PC-3 (cell line): ENCODE results near the gene ESYT1. TPM values are rescaled to one million over a fixed set of nuclear protein-coding genes. Genes with fewer than 3 reads are reported as not detected.

Experiments used
- ATAC-seq: fragments of 200-7000 bp; cut with Tn5 transposase; 2 replicates; pipeline ENCODE4 v1.9.1; 2020; ENCODE audit warnings: mild to moderate bottlenecking, moderate library complexity
- BruUV-seq: library from RNA; stranded (reverse); fragments of 400-500 nt; replicated peaks from 2 replicates; lab custom pipeline; 2021; lab: Mats Ljungman, UMichigan
- CTCF ChIA-PET: fragments of 300-600 bp; sonication (Branson Sonifier 250); formaldehyde crosslinking; loops from one replicate; lab custom pipeline; 2022; ENCODE audit warnings: antibody characterized with exemption; lab: Charles Lee
- POLR2A ChIA-PET: fragments of 300-600 bp; sonication (Branson Sonifier 250); formaldehyde crosslinking; loops from one replicate; lab custom pipeline; 2022; ENCODE audit warnings: antibody characterized with exemption; ENCODE audit not compliant: unreplicated experiment; lab: Charles Lee
- DNase-seq: peaks from one replicate; pipeline ENCODE4 v3.0.0-alpha.2; 2015
- H2AFZ ChIP-seq: fragments of 300-600 bp; sonication (generic); 2 replicates; pipeline ENCODE4 v1.6.0; 2016; ENCODE audit warnings: antibody characterized with exemption, low read length
- H3F3A ChIP-seq: fragments of 300-600 bp; sonication (generic); one replicate; pipeline ENCODE4 v1.6.0; 2017; ENCODE audit warnings: antibody characterized with exemption, low read length, control low read depth, mild to moderate bottlenecking; ENCODE audit not compliant: unreplicated experiment
- H3K27ac ChIP-seq: fragments of 300-600 bp; sonication (generic); 2 replicates; pipeline ENCODE4 v1.5.1; 2016; ENCODE audit warnings: mild to moderate bottlenecking, low read length
- H3K27me3 ChIP-seq: fragments of 300-600 bp; sonication (generic); 2 replicates; pipeline ENCODE4 v1.6.1; 2016; ENCODE audit warnings: low read length, mixed read lengths
- H3K36me3 ChIP-seq: fragments of 300-600 bp; sonication (generic); 2 replicates; pipeline ENCODE4 v1.6.1; 2016; ENCODE audit warnings: low read depth, mixed run types, low read length, mixed read lengths
- H3K4me1 ChIP-seq: fragments of 300-600 bp; sonication (generic); 2 replicates; pipeline ENCODE4 v1.5.1; 2016; ENCODE audit warnings: low read length; ENCODE audit not compliant: insufficient read depth
- H3K4me2 ChIP-seq: fragments of 300-600 bp; sonication (generic); 2 replicates; pipeline ENCODE4 v1.6.0; 2016; ENCODE audit warnings: low read length
- H3K4me3 ChIP-seq: fragments of 300-600 bp; sonication (generic); 2 replicates; pipeline ENCODE4 v1.5.1; 2016; ENCODE audit warnings: mild to moderate bottlenecking, low read length, mixed read lengths
- H3K79me2 ChIP-seq: fragments of 300-600 bp; sonication (generic); 2 replicates; pipeline ENCODE4 v1.6.1; 2017; ENCODE audit warnings: low read length, mixed read lengths
- H3K9ac ChIP-seq: fragments of 300-600 bp; sonication (generic); 2 replicates; pipeline ENCODE4 v1.6.0; 2016; ENCODE audit warnings: mild to moderate bottlenecking, low read length
- H3K9me2 ChIP-seq: fragments of 300-600 bp; sonication (generic); replicated peaks from 2 replicates; pipeline ENCODE4 v1.6.1; 2016; ENCODE audit warnings: mixed run types, low read length, mixed read lengths
- H3K9me3 ChIP-seq: fragments of 300-600 bp; sonication (generic); 2 replicates; pipeline ENCODE4 v1.6.1; 2016; ENCODE audit warnings: low read length, mixed read lengths
- H4K20me1 ChIP-seq: fragments of 300-600 bp; sonication (generic); 2 replicates; pipeline ENCODE4 v1.6.1; 2016; ENCODE audit warnings: low read length, mixed read lengths
- EZH2 ChIP-seq: fragments of 300-600 bp; sonication (generic); IDR thresholded peaks from one replicate; pipeline ENCODE4 v1.6.1; 2017; ENCODE audit warnings: antibody characterized with exemption, mild to moderate bottlenecking, low read length; ENCODE audit not compliant: unreplicated experiment
- EZH2phosphoT487 ChIP-seq: fragments of 300-600 bp; sonication (generic); IDR thresholded peaks from 2 replicates; pipeline ENCODE4 v1.6.1; 2018; ENCODE audit warnings: mild to moderate bottlenecking, antibody characterized with exemption, low read length, borderline replicate concordance
- intact Hi-C: fragments of 100-400 bp; cut with micrococcal nuclease; formaldehyde crosslinking; loops from 2 replicates; pipeline ENCODE4 v1.9.0; 2023
- total RNA-seq: library from RNA; depleted of rRNA; stranded (reverse); fragments of >200 nt; gene quantifications from 2 replicates; pipeline ENCODE4 v1.2.3, GENCODE V29; 2014
- TF ChIP-seq, protein P1 (sequence below): fragments of 300-600 bp; sonication (generic); conservative IDR thresholded peaks from 2 replicates; pipeline ENCODE4 v1.5.1; 2017; ENCODE audit warnings: antibody characterized with exemption, low read depth, mild to moderate bottlenecking, low read length

Gene ESYT1
- total RNA-seq, 1 experiment from 2014 or later, result 120 TPM

DNA sequence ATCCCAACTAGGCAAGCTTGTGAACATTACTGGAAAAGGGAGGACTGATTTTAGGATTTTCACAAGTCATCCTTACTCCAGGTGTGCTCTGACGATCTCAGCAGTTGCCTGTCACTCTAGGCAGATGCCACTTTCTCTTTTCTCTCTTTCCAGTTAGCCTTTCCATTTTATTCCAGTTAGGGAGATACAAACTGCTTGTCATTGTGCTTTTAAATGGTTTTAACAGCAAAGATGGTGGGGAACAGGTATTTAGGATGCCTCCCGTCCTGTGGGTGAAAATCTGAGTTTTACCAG, 22.5 kb upstream of the ESYT1 start:
- Histone ChIP-seq H3K36me3 (peaks cover 42% of the 10 kb centered on the region), H3F3A (peaks cover 2% of the 10 kb centered on the region), H3K9me2 (no peaks in the 10 kb centered on the region), H3K4me1 (peaks cover 25% of the 10 kb centered on the region), H3K9ac (peak overlapping the region; percentile 100), H3K27ac (peak overlapping the region; percentile 81; the same call in 1 of the 2 replicates), H3K79me2 (peaks cover 42% of the 10 kb centered on the region), H4K20me1 (peaks cover 19% of the 10 kb centered on the region), H3K27me3 (no peaks in the 10 kb centered on the region), H3K4me2 (peak overlapping the region; percentile 98), H3K9me3 (no peaks in the 10 kb centered on the region), H2AFZ (no peak overlapping the region), H3K4me3 (peak overlapping the region; percentile 91)
- DNase-seq (no peak), ATAC-seq (no peak)
- intact Hi-C loops, result no loop called here
- no TSS peak for BruUV-seq
- no peak for TF ChIP-seq EZH2
- POLR2A ChIA-PET, result no interaction called here
- CTCF ChIA-PET, result interaction anchor here (1.6 to 1.7 kb wide), 2 partner anchors 26 to 58 kb away, joined by 5 to 8 read pairs; partner anchors contain the start of gene ERBB3

DNA sequence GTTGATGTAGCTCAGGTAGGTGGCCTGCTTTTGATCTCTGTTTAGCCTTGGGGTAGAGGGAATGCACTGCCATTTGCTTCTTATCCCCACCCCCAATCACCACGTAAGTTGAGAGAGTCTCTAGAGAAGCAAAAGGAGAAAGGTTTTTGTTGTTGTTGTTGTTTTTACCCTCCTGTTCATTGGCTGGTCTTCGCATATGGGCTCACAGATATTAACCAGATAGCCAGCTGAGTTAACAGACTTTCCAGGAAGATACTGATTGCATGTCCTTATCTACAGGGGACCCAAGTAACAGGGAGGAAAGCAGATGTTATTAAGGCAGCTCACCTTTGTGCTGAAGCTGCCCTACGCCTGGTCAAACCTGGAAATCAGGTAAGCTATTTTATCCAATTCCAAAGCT, 20.8 kb upstream of the ESYT1 start:
- TF ChIP-seq EZH2phosphoT487 (no peak), EZH2 (no peak)
- TF ChIP-seq, protein P1, sequence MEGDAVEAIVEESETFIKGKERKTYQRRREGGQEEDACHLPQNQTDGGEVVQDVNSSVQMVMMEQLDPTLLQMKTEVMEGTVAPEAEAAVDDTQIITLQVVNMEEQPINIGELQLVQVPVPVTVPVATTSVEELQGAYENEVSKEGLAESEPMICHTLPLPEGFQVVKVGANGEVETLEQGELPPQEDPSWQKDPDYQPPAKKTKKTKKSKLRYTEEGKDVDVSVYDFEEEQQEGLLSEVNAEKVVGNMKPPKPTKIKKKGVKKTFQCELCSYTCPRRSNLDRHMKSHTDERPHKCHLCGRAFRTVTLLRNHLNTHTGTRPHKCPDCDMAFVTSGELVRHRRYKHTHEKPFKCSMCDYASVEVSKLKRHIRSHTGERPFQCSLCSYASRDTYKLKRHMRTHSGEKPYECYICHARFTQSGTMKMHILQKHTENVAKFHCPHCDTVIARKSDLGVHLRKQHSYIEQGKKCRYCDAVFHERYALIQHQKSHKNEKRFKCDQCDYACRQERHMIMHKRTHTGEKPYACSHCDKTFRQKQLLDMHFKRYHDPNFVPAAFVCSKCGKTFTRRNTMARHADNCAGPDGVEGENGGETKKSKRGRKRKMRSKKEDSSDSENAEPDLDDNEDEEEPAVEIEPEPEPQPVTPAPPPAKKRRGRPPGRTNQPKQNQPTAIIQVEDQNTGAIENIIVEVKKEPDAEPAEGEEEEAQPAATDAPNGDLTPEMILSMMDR, result no peak
- peaks cover 51% of the 10 kb centered on the region for H3K36me3 ChIP-seq
- peak overlapping the region; percentile 91; the same call in 1 of the 2 replicates for H3K4me3 ChIP-seq
- H2AFZ ChIP-seq, result no peak overlapping the region
- ATAC-seq (no peak), DNase-seq (no peak)
- no peaks in the 10 kb centered on the region for H3K9me3 ChIP-seq
- peaks cover 19% of the 10 kb centered on the region for H4K20me1 ChIP-seq
- peaks cover 25% of the 10 kb centered on the region for H3K4me1 ChIP-seq
- ChIA-PET CTCF (no interaction called here), POLR2A (no interaction called here)
- H3K4me2 ChIP-seq, result peak overlapping the region; percentile 98
- BruUV-seq, result no TSS peak
- no peak overlapping the region for H3K27ac ChIP-seq
- H3F3A ChIP-seq, result peaks cover 2% of the 10 kb centered on the region
- H3K9ac ChIP-seq, result no peak overlapping the region
- no peaks in the 10 kb centered on the region for H3K27me3 ChIP-seq
- intact Hi-C loops, result no loop called here
- no peaks in the 10 kb centered on the region for H3K9me2 ChIP-seq
- peaks cover 42% of the 10 kb centered on the region for H3K79me2 ChIP-seq

GRCh38 chr12:56110571-56110970, 17.5 kb upstream of the ESYT1 start:
- H3K4me3 ChIP-seq, result no peak overlapping the region
- H3K9ac ChIP-seq, result no peak overlapping the region
- ATAC-seq, result no peak
- peaks cover 20% of the 10 kb centered on the region for H3K4me1 ChIP-seq
- CTCF ChIA-PET, result no interaction called here
- no peaks in the 10 kb centered on the region for H3K27me3 ChIP-seq
- H3K9me3 ChIP-seq, result no peaks in the 10 kb centered on the region
- intact Hi-C loops, result no loop called here
- peaks cover 16% of the 10 kb centered on the region for H4K20me1 ChIP-seq
- peaks cover 2% of the 10 kb centered on the region for H3F3A ChIP-seq
- BruUV-seq, result no TSS peak
- no peak overlapping the region for H3K27ac ChIP-seq
- H3K79me2 ChIP-seq, result peaks cover 30% of the 10 kb centered on the region
- no peak overlapping the region for H3K4me2 ChIP-seq
- no peak for TF ChIP-seq EZH2phosphoT487
- TF ChIP-seq, protein P1, result no peak
- no peaks in the 10 kb centered on the region for H3K9me2 ChIP-seq
- POLR2A ChIA-PET, result no interaction called here
- peaks cover 67% of the 10 kb centered on the region for H3K36me3 ChIP-seq
- no peak overlapping the region for H2AFZ ChIP-seq
- DNase-seq, result no peak
